Uterus (tissue), 2 donors: ENCODE measurements around the gene RPUSD4.

ENCODE experiments used
- CTCF ChIP-seq, 4 experiments: fragments of 200-600 bp in 2 of 4; fragments of 450-650 bp in 2 of 4; sonication (generic) in 2 of 4; IDR thresholded peaks; one replicate each; pipeline ENCODE4 v1.5.1; 2016 to 2019; ENCODE audit warnings: antibody characterized with exemption in 4 of 4, mild to moderate bottlenecking in 2 of 4, moderate library complexity in 1 of 4
- POLR2A ChIP-seq, 2 donors: fragments of 450-650 bp; IDR thresholded peaks; one replicate each; pipeline ENCODE4 v1.6.1; 2016; ENCODE audit warnings: antibody characterized with exemption in 2 of 2, mild to moderate bottlenecking in 1 of 2, moderate library complexity in 1 of 2

- TF ChIP-seq CTCF (IDR thresholded peaks at IDR 0.05) (no peak), POLR2A (IDR thresholded peaks at IDR 0.05) (no peak)
Measured at GRCh38 chr11:126191379-126192073, 19.9 kb downstream of the RPUSD4 start.
